Spleen (tissue), 7 donors: ENCODE measurements around the gene SUSD6.

Experiments
- POLR2A ChIP-seq, 3 donors: fragments of 450-650 bp; IDR thresholded peaks; one replicate each; pipeline ENCODE4 v1.5.1; 2017; ENCODE audit warnings: antibody characterized with exemption in 3 of 3, mild to moderate bottlenecking in 1 of 3
- POLR2AphosphoS5 ChIP-seq, 3 donors: sonication (generic); formaldehyde crosslinking; IDR thresholded peaks; one replicate each; pipeline ENCODE4 v1.5.1; 2017; ENCODE audit warnings: antibody characterized with exemption in 3 of 3
- TF ChIP-seq, protein P1 (sequence below), 11 experiments: fragments of 200-600 bp in 7 of 11; fragments of 450-650 bp in 4 of 11; sonication (generic) in 4 of 11; IDR thresholded peaks in 8 of 11; conservative IDR thresholded peaks in 3 of 11; 1 replicate in 7 of 11; 2 replicates in 4 of 11; pipeline versions ENCODE4 v1.4.0 to v1.8.0; 2016 to 2021; ENCODE audit warnings: antibody characterized with exemption in 11 of 11, inconsistent platforms in 4 of 11, mild to moderate bottlenecking in 1 of 11
- donor health status: DM: no; HTN: no; CAD: no; lungs with moderate emphysema.
- donor health status: DM: no; HTN: no; CAD: no.
- donor health status: DM: no; HTN: no; CAD: no.

DNA sequence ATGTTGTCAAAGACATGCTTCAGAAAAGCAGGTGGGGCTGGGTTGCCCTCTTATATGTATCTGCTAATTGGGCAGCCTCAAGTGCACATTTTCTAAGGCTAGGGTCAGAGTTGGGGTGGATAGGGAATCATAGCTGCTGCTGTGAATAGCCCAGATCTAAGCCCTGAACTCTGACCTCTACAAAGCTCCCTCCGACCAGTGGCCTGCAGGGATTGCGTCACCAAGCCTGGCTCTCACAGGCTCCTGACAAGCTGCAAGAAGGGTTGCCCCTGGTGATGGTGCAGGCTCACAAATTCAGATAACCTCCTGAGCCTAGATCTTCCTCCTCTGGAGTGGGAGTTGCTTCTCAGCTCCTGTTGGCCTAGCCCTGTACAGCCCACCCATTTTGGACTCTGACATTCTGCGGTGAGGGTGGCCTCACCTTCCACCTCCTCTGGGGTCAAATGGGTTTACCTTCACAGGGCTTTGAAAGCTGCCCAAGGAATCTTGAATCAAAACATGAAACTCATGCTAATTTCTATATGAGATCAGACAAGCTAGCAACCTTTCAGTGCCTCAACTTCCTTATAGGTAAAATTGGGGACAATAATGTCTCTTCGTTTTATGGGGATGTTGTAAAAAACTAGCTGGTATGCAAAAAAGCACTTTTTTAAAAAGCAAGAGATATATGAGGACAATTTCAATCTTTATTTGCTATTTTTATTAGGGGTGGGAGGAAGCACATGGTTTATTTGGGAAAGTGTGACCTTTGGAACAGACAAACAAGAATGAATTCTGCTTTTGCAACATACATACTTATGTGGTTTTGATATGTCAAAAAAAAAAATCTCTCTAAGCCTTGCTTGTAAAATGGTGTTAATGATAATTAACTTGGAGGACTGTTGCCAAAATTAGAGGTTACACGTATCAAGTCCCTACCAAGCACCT, 4.9 kb upstream of the SUSD6 start:
- TF ChIP-seq, protein P1, sequence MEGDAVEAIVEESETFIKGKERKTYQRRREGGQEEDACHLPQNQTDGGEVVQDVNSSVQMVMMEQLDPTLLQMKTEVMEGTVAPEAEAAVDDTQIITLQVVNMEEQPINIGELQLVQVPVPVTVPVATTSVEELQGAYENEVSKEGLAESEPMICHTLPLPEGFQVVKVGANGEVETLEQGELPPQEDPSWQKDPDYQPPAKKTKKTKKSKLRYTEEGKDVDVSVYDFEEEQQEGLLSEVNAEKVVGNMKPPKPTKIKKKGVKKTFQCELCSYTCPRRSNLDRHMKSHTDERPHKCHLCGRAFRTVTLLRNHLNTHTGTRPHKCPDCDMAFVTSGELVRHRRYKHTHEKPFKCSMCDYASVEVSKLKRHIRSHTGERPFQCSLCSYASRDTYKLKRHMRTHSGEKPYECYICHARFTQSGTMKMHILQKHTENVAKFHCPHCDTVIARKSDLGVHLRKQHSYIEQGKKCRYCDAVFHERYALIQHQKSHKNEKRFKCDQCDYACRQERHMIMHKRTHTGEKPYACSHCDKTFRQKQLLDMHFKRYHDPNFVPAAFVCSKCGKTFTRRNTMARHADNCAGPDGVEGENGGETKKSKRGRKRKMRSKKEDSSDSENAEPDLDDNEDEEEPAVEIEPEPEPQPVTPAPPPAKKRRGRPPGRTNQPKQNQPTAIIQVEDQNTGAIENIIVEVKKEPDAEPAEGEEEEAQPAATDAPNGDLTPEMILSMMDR (IDR thresholded peaks at IDR 0.05 in 8 of 11, conservative IDR thresholded peaks at IDR 0.05 in 3 of 11) = no peak
- no peak for TF ChIP-seq POLR2AphosphoS5 (IDR thresholded peaks at IDR 0.05)
- no peak for TF ChIP-seq POLR2A (IDR thresholded peaks at IDR 0.05)
